Measurements from ENCODE around the gene RFX1.

Gene RFX1

DNA sequence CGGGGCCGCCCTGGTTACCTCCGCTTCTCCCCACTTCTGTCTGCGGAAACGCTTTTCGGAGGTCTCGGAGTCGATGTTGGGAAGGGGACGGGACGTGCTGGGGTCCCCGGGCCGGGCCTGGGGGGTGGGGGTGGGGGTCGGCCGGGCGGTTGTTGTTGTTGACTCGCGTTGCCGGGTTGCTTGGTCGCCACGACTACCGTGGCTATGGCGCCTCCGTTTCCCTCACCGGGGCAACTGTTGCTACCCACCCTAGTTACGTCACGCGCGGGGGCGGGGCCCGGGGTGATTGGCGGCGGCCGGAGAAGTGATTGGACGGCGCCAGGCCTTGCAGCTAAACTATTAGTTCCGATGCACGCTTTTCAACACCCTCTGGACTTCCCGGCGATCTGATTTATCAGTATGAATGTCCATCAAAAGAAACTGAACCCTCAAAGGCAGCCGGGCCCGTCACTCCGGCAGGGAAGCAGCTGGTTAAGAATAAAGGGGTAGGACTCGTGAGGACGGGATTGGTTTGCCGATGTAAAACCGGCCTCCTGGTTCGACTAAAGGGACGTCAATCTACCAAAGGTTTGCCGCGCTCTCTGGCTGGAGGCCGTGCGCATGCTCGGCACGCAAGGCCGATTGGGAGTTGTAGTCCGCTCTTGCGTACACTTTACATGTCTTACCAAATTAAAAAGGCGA, at the start of gene RFX1:
Gene RFX1 (minus strand): TSS at position 236 of the 681 bp plus-strand sequence. CDS start 12,477 bp downstream, outside the sequence.
- peak within 1 kb of the TSS; percentile 80 for H3K4me2 ChIP-seq (ENCODE audit: low read length)
- no peaks in the 10 kb centered on the region for H4K20me1 ChIP-seq (ENCODE audit: insufficient read depth, low read length)
- H3K4me1 ChIP-seq (ENCODE audit: low read length): peaks cover 12% of the 10 kb centered on the region
- TF ChIP-seq, protein P1, sequence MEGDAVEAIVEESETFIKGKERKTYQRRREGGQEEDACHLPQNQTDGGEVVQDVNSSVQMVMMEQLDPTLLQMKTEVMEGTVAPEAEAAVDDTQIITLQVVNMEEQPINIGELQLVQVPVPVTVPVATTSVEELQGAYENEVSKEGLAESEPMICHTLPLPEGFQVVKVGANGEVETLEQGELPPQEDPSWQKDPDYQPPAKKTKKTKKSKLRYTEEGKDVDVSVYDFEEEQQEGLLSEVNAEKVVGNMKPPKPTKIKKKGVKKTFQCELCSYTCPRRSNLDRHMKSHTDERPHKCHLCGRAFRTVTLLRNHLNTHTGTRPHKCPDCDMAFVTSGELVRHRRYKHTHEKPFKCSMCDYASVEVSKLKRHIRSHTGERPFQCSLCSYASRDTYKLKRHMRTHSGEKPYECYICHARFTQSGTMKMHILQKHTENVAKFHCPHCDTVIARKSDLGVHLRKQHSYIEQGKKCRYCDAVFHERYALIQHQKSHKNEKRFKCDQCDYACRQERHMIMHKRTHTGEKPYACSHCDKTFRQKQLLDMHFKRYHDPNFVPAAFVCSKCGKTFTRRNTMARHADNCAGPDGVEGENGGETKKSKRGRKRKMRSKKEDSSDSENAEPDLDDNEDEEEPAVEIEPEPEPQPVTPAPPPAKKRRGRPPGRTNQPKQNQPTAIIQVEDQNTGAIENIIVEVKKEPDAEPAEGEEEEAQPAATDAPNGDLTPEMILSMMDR (IDR thresholded peaks at IDR 0.05; ENCODE audit: low read depth, low read length): no peak
- no peak for TF ChIP-seq EZH2phosphoT487 (IDR thresholded peaks at IDR 0.05; ENCODE audit: low read depth)
- H3K36me3 ChIP-seq (replicated peaks; ENCODE audit: low read depth, low read length): no peaks in the 10 kb centered on the region
- H3K9me3 ChIP-seq (ENCODE audit: insufficient read depth, low read length): no peaks in the 10 kb centered on the region
- H3K9ac ChIP-seq (ENCODE audit: low read length): peak within 1 kb of the TSS; percentile 87
- H3K27me3 ChIP-seq (ENCODE audit: low read depth, low read length): no peaks in the 10 kb centered on the region
- H3K79me2 ChIP-seq (ENCODE audit: low read length): peaks cover 15% of the 10 kb centered on the region
- H2AFZ ChIP-seq (ENCODE audit: low read depth, low read length): peak within 1 kb of the TSS; percentile 65
- peak within 1 kb of the TSS; percentile 84 for H3K4me3 ChIP-seq (ENCODE audit: low read length)
- peak within 1 kb of the TSS; percentile 62 for H3K27ac ChIP-seq (ENCODE audit: low read length)

- Histone ChIP-seq H3K9me3 (ENCODE audit: insufficient read depth, low read length) (no peaks in the 10 kb centered on the region), H3K79me2 (ENCODE audit: low read length) (no peaks in the 10 kb centered on the region), H3K9ac (ENCODE audit: low read length) (no peak overlapping the region), H3K27me3 (ENCODE audit: low read depth, low read length) (peaks cover 15% of the 10 kb centered on the region), H4K20me1 (ENCODE audit: insufficient read depth, low read length) (no peaks in the 10 kb centered on the region), H3K27ac (ENCODE audit: low read length) (no peak overlapping the region), H3K4me1 (ENCODE audit: low read length) (0 out of 2 replicates have a peak, but pooled peaks cover 2% of the 10 kb centered on the region), H3K4me2 (ENCODE audit: low read length) (no peak overlapping the region), H3K36me3 (replicated peaks; ENCODE audit: low read depth, low read length) (peaks cover 14% of the 10 kb centered on the region), H2AFZ (ENCODE audit: low read depth, low read length) (no peak overlapping the region), H3K4me3 (ENCODE audit: low read length) (no peak overlapping the region)
- TF ChIP-seq, protein P1 (IDR thresholded peaks at IDR 0.05; ENCODE audit: low read depth, low read length): no peak
- no peak for TF ChIP-seq EZH2phosphoT487 (IDR thresholded peaks at IDR 0.05; ENCODE audit: low read depth)
Measured at GRCh38 chr19:14055396-14055795, 49.3 kb upstream of the RFX1 start.

GRCh38 chr19:14054721-14055120, 48.6 kb upstream of the RFX1 start:
- H3K4me1 ChIP-seq (ENCODE audit: low read length): 0 out of 2 replicates have a peak, but pooled peaks cover 2% of the 10 kb centered on the region
- peaks cover 10% of the 10 kb centered on the region for H3K27me3 ChIP-seq (ENCODE audit: low read depth, low read length)
- H2AFZ ChIP-seq (ENCODE audit: low read depth, low read length): no peak overlapping the region
- no peaks in the 10 kb centered on the region for H3K79me2 ChIP-seq (ENCODE audit: low read length)
- no peak overlapping the region for H3K4me3 ChIP-seq (ENCODE audit: low read length)
- H4K20me1 ChIP-seq (ENCODE audit: insufficient read depth, low read length): no peaks in the 10 kb centered on the region
- TF ChIP-seq EZH2phosphoT487 (IDR thresholded peaks at IDR 0.05; ENCODE audit: low read depth): no peak
- TF ChIP-seq, protein P1 (IDR thresholded peaks at IDR 0.05; ENCODE audit: low read depth, low read length): no peak
- no peak overlapping the region for H3K9ac ChIP-seq (ENCODE audit: low read length)
- peaks cover 15% of the 10 kb centered on the region for H3K36me3 ChIP-seq (replicated peaks; ENCODE audit: low read depth, low read length)
- no peaks in the 10 kb centered on the region for H3K9me3 ChIP-seq (ENCODE audit: insufficient read depth, low read length)
- H3K27ac ChIP-seq (ENCODE audit: low read length): no peak overlapping the region
- no peak overlapping the region for H3K4me2 ChIP-seq (ENCODE audit: low read length)

GRCh38 chr19:14054099-14054498, 48.0 kb upstream of the RFX1 start:
- Histone ChIP-seq H3K79me2 (ENCODE audit: low read length) (no peaks in the 10 kb centered on the region), H3K9me3 (ENCODE audit: insufficient read depth, low read length) (no peaks in the 10 kb centered on the region), H3K4me1 (ENCODE audit: low read length) (0 out of 2 replicates have a peak, but pooled peaks cover 2% of the 10 kb centered on the region), H4K20me1 (ENCODE audit: insufficient read depth, low read length) (no peaks in the 10 kb centered on the region), H3K27me3 (ENCODE audit: low read depth, low read length) (peaks cover 8% of the 10 kb centered on the region; the same call in 1 of the 2 replicates), H3K4me2 (ENCODE audit: low read length) (no peak overlapping the region), H3K9ac (ENCODE audit: low read length) (no peak overlapping the region), H3K27ac (ENCODE audit: low read length) (no peak overlapping the region), H3K4me3 (ENCODE audit: low read length) (no peak overlapping the region), H3K36me3 (replicated peaks; ENCODE audit: low read depth, low read length) (peaks cover 15% of the 10 kb centered on the region), H2AFZ (ENCODE audit: low read depth, low read length) (no peak overlapping the region)
- TF ChIP-seq EZH2phosphoT487 (IDR thresholded peaks at IDR 0.05; ENCODE audit: low read depth): no peak
- TF ChIP-seq, protein P1 (IDR thresholded peaks at IDR 0.05; ENCODE audit: low read depth, low read length): no peak

Data from OCI-LY3 (cell line).